Esophagus muscularis mucosa (tissue), 4 donors: ENCODE measurements around the gene NPB. TPM values are rescaled to one million over a fixed set of nuclear protein-coding genes. Genes with fewer than 3 reads are reported as not detected.

Experiments
- DNase-seq: peaks from one replicate; pipeline ENCODE4 v3.0.0-alpha.2; 2017; ENCODE audit errors: extremely low spot score
- H3K27ac ChIP-seq, 4 donors: fragments of 200-600 bp; sonication (generic); replicated peaks in 1 of 4; 1 replicate in 3 of 4; 2 replicates in 1 of 4; pipeline ENCODE4 v1.5.1; 2016 to 2019; ENCODE audit warnings: mild to moderate bottlenecking in 1 of 4
- H3K27me3 ChIP-seq, 4 donors: fragments of 200-600 bp; sonication (generic); one replicate each; pipeline versions ENCODE4 v1.5.1 to v1.6.0; 2016 to 2019
- H3K36me3 ChIP-seq, 4 donors: fragments of 200-600 bp; sonication (generic); one replicate each; pipeline ENCODE4 v1.5.1; 2016 to 2019
- H3K4me1 ChIP-seq, 4 donors: fragments of 200-600 bp; sonication (generic); one replicate each; pipeline ENCODE4 v1.5.1; 2016 to 2019
- H3K4me3 ChIP-seq, 4 donors: fragments of 200-600 bp; sonication (generic); 1 replicate in 2 of 4; 2 replicates in 2 of 4; pipeline ENCODE4 v1.5.1; 2016 to 2019; ENCODE audit warnings: mild to moderate bottlenecking in 4 of 4, moderate library complexity in 1 of 4
- H3K9me3 ChIP-seq, 4 donors: fragments of 200-600 bp; sonication (generic); 1 replicate in 3 of 4; 2 replicates in 1 of 4; pipeline ENCODE4 v1.5.1; 2016 to 2019
- CTCF ChIP-seq, 3 experiments: fragments of 200-600 bp in 2 of 3; fragments of 450-650 bp in 1 of 3; sonication (generic) in 2 of 3; IDR thresholded peaks; one replicate each; pipeline ENCODE4 v1.5.1; 2017 to 2019; ENCODE audit warnings: antibody characterized with exemption in 3 of 3, mild to moderate bottlenecking in 2 of 3, moderate library complexity in 1 of 3
- EP300 ChIP-seq: sonication (generic); formaldehyde crosslinking; IDR thresholded peaks from one replicate; pipeline ENCODE4 v1.6.1; 2017; ENCODE audit warnings: antibody characterized with exemption
- POLR2A ChIP-seq: fragments of 450-650 bp; IDR thresholded peaks from one replicate; pipeline ENCODE4 v1.6.1; 2017; ENCODE audit warnings: antibody characterized with exemption, moderate library complexity, mild to moderate bottlenecking, low read depth
- POLR2AphosphoS5 ChIP-seq, 2 donors: sonication (generic); formaldehyde crosslinking; IDR thresholded peaks; one replicate each; pipeline ENCODE4 v1.6.1; 2017; ENCODE audit warnings: antibody characterized with exemption in 2 of 2
- WGBS: methylation state at CpG from one replicate; pipeline ENCODE4 v1.1.5; 2018; 5-methylcytosine and 5-hydroxymethylcytosine counted together
- intact Hi-C: fragments of 100-400 bp; cut with DNase I; formaldehyde crosslinking; loops from one replicate; pipeline ENCODE4 v1.15.1; 2023
- total RNA-seq, 4 donors: library from RNA; depleted of rRNA; stranded (reverse); fragments of >200 nt; gene quantifications; one replicate each; pipeline versions ENCODE4 v1.1.0 to v1.2.1, GENCODE V29; 2016

NPB gene
- total RNA-seq, 4 donors from 2014 or later: 0.78 to 1.8 TPM; not detected in 2

GRCh38 chr17:81885869-81886548, 16.0 kb upstream of the NPB start:
- no peak for TF ChIP-seq EP300
- no peak for TF ChIP-seq POLR2A
- no peak for TF ChIP-seq POLR2AphosphoS5 (IDR thresholded peaks at IDR 0.05)
- no peak for TF ChIP-seq CTCF (IDR thresholded peaks at IDR 0.05)
- H3K27ac ChIP-seq: no peak overlapping the region
- WGBS: 86% methylated on average over 8 of the region's 11 CpGs
- H3K9me3 ChIP-seq: no peaks in the 10 kb centered on the region
- intact Hi-C loops: no loop called here
- peaks cover 16 to 22% (median 19%) of the 10 kb centered on the region in 4 donors for H3K4me1 ChIP-seq
- no peak overlapping the region for H3K4me3 ChIP-seq
- no peaks in the 10 kb centered on the region for H3K27me3 ChIP-seq
- no peak for DNase-seq
- peaks cover 35 to 81% (median 74%) of the 10 kb centered on the region in 4 donors for H3K36me3 ChIP-seq

GRCh38 chr17:81888105-81888987, 13.7 kb upstream of the NPB start:
- no peak for TF ChIP-seq POLR2AphosphoS5 (IDR thresholded peaks at IDR 0.05)
- no peak for TF ChIP-seq EP300
- no peak for TF ChIP-seq POLR2A

GRCh38 chr17:81888988-81889595, 12.9 kb upstream of the NPB start:
- H3K4me1 ChIP-seq: peaks cover 26 to 43% (median 32%) of the 10 kb centered on the region in 4 donors

More at GRCh38 chr17:81888105-81888987, 13.7 kb upstream of the NPB start:
- H3K27ac ChIP-seq: no peak overlapping the region
- no peak for DNase-seq
- WGBS: 92% methylated on average over 44 of the region's 44 CpGs
- peaks cover 27 to 70% (median 65%) of the 10 kb centered on the region in 4 donors for H3K36me3 ChIP-seq
- no peak overlapping the region for H3K4me3 ChIP-seq
- intact Hi-C loops: no loop called here
- no peaks in the 10 kb centered on the region for H3K27me3 ChIP-seq
- peaks cover 26 to 39% (median 32%) of the 10 kb centered on the region in 4 donors for H3K4me1 ChIP-seq
- no peaks in the 10 kb centered on the region for H3K9me3 ChIP-seq

GRCh38 chr17:81889602-81890001, 12.4 kb upstream of the NPB start:
- intact Hi-C loops: no loop called here
- no peak for TF ChIP-seq POLR2A
- TF ChIP-seq POLR2AphosphoS5 (IDR thresholded peaks at IDR 0.05): no peak
- no peak for TF ChIP-seq EP300
- no peak for TF ChIP-seq CTCF (IDR thresholded peaks at IDR 0.05)
- H3K9me3 ChIP-seq: no peaks in the 10 kb centered on the region
- H3K36me3 ChIP-seq: peaks cover 27 to 67% (median 63%) of the 10 kb centered on the region in 4 donors
- no peaks in the 10 kb centered on the region for H3K27me3 ChIP-seq
- no peak overlapping the region for H3K4me3 ChIP-seq
- peaks cover 26 to 43% (median 32%) of the 10 kb centered on the region in 4 donors for H3K4me1 ChIP-seq
- no peak overlapping the region for H3K27ac ChIP-seq
- 92% methylated on average over 9 of the region's 9 CpGs for WGBS
- no peak for DNase-seq

More at GRCh38 chr17:81888988-81889595, 12.9 kb upstream of the NPB start:
- H3K27ac ChIP-seq: no peak overlapping the region
- H3K36me3 ChIP-seq: peaks cover 27 to 67% (median 63%) of the 10 kb centered on the region in 4 donors
- TF ChIP-seq POLR2AphosphoS5 (IDR thresholded peaks at IDR 0.05): no peak
- no peak for TF ChIP-seq POLR2A
- TF ChIP-seq EP300: no peak
- TF ChIP-seq CTCF (IDR thresholded peaks at IDR 0.05): no peak
- 86% methylated on average over 16 of the region's 16 CpGs for WGBS
- H3K9me3 ChIP-seq: no peaks in the 10 kb centered on the region
- no peaks in the 10 kb centered on the region for H3K27me3 ChIP-seq
- no peak for DNase-seq
- no peak overlapping the region for H3K4me3 ChIP-seq
- intact Hi-C loops: no loop called here
